ENCODE data around the gene TFCP2L1.

DNA sequence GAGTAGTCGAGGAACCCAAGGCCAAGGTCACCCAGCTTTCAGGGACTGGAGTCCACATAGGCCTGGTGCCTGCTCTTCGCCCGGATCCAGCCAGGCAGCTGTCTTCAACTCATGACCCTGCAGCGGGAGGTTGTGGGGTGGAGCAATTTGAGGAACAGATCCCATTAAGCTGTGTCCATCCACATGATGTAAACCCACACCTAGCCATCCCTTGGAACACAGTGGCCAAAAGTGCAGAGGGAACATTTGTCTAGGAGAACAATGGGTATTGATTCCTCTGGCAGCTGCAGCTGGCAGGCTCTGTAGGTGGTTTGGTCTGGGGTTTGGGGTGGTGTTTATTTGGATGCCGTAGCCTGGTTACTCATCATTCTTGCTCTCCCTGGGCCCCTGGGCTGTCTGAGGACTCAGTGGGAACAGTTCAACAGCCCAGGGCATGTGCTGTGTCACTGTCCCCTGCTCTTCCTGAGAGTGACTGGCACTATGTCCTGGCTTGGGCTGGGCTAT lies 99.4 kb downstream of the TFCP2L1 start:
- TF ChIP-seq ZNF521 (tag by site-specific recombination; IDR thresholded peaks at IDR 0.05) (no peak), ZNF677 (tag by site-specific recombination; IDR thresholded peaks at IDR 0.05) (no peak), SP2 (tag by site-specific recombination; IDR thresholded peaks at IDR 0.05) (no peak), WT1 (tag by site-specific recombination; IDR thresholded peaks at IDR 0.05) (no peak), ZNF600 (tag by site-specific recombination; IDR thresholded peaks at IDR 0.05) (no peak), YY1 (tag by site-specific recombination; IDR thresholded peaks at IDR 0.05) (no peak)
- TF ChIP-seq, protein P1, sequence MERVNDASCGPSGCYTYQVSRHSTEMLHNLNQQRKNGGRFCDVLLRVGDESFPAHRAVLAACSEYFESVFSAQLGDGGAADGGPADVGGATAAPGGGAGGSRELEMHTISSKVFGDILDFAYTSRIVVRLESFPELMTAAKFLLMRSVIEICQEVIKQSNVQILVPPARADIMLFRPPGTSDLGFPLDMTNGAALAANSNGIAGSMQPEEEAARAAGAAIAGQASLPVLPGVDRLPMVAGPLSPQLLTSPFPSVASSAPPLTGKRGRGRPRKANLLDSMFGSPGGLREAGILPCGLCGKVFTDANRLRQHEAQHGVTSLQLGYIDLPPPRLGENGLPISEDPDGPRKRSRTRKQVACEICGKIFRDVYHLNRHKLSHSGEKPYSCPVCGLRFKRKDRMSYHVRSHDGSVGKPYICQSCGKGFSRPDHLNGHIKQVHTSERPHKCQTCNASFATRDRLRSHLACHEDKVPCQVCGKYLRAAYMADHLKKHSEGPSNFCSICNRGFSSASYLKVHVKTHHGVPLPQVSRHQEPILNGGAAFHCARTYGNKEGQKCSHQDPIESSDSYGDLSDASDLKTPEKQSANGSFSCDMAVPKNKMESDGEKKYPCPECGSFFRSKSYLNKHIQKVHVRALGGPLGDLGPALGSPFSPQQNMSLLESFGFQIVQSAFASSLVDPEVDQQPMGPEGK (tag by site-specific recombination; IDR thresholded peaks at IDR 0.05), result no peak
- TF ChIP-seq, protein P2, sequence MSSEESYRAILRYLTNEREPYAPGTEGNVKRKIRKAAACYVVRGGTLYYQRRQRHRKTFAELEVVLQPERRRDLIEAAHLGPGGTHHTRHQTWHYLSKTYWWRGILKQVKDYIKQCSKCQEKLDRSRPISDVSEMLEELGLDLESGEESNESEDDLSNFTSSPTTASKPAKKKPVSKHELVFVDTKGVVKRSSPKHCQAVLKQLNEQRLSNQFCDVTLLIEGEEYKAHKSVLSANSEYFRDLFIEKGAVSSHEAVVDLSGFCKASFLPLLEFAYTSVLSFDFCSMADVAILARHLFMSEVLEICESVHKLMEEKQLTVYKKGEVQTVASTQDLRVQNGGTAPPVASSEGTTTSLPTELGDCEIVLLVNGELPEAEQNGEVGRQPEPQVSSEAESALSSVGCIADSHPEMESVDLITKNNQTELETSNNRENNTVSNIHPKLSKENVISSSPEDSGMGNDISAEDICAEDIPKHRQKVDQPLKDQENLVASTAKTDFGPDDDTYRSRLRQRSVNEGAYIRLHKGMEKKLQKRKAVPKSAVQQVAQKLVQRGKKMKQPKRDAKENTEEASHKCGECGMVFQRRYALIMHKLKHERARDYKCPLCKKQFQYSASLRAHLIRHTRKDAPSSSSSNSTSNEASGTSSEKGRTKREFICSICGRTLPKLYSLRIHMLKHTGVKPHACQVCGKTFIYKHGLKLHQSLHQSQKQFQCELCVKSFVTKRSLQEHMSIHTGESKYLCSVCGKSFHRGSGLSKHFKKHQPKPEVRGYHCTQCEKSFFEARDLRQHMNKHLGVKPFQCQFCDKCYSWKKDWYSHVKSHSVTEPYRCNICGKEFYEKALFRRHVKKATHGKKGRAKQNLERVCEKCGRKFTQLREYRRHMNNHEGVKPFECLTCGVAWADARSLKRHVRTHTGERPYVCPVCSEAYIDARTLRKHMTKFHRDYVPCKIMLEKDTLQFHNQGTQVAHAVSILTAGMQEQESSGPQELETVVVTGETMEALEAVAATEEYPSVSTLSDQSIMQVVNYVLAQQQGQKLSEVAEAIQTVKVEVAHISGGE (tag by site-specific recombination; conservative IDR thresholded peaks at IDR 0.05; ENCODE audit: low read depth), result no peak
- TF ChIP-seq, protein P3, sequence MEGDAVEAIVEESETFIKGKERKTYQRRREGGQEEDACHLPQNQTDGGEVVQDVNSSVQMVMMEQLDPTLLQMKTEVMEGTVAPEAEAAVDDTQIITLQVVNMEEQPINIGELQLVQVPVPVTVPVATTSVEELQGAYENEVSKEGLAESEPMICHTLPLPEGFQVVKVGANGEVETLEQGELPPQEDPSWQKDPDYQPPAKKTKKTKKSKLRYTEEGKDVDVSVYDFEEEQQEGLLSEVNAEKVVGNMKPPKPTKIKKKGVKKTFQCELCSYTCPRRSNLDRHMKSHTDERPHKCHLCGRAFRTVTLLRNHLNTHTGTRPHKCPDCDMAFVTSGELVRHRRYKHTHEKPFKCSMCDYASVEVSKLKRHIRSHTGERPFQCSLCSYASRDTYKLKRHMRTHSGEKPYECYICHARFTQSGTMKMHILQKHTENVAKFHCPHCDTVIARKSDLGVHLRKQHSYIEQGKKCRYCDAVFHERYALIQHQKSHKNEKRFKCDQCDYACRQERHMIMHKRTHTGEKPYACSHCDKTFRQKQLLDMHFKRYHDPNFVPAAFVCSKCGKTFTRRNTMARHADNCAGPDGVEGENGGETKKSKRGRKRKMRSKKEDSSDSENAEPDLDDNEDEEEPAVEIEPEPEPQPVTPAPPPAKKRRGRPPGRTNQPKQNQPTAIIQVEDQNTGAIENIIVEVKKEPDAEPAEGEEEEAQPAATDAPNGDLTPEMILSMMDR (tag by site-specific recombination; IDR thresholded peaks at IDR 0.05), result no peak
- TF ChIP-seq, protein P4, sequence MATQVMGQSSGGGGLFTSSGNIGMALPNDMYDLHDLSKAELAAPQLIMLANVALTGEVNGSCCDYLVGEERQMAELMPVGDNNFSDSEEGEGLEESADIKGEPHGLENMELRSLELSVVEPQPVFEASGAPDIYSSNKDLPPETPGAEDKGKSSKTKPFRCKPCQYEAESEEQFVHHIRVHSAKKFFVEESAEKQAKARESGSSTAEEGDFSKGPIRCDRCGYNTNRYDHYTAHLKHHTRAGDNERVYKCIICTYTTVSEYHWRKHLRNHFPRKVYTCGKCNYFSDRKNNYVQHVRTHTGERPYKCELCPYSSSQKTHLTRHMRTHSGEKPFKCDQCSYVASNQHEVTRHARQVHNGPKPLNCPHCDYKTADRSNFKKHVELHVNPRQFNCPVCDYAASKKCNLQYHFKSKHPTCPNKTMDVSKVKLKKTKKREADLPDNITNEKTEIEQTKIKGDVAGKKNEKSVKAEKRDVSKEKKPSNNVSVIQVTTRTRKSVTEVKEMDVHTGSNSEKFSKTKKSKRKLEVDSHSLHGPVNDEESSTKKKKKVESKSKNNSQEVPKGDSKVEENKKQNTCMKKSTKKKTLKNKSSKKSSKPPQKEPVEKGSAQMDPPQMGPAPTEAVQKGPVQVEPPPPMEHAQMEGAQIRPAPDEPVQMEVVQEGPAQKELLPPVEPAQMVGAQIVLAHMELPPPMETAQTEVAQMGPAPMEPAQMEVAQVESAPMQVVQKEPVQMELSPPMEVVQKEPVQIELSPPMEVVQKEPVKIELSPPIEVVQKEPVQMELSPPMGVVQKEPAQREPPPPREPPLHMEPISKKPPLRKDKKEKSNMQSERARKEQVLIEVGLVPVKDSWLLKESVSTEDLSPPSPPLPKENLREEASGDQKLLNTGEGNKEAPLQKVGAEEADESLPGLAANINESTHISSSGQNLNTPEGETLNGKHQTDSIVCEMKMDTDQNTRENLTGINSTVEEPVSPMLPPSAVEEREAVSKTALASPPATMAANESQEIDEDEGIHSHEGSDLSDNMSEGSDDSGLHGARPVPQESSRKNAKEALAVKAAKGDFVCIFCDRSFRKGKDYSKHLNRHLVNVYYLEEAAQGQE (tag by site-specific recombination; IDR thresholded peaks at IDR 0.05), result no peak
